Activated CD4-positive, CD25-positive, alpha-beta regulatory T cell (primary cell): ENCODE results near the gene RXRA.

Experiments used
- DNase-seq, 4 experiments: peaks; one replicate each; lab custom pipeline; 2025; lab: John Stamatoyannopoulos, UW

RXRA gene

DNA sequence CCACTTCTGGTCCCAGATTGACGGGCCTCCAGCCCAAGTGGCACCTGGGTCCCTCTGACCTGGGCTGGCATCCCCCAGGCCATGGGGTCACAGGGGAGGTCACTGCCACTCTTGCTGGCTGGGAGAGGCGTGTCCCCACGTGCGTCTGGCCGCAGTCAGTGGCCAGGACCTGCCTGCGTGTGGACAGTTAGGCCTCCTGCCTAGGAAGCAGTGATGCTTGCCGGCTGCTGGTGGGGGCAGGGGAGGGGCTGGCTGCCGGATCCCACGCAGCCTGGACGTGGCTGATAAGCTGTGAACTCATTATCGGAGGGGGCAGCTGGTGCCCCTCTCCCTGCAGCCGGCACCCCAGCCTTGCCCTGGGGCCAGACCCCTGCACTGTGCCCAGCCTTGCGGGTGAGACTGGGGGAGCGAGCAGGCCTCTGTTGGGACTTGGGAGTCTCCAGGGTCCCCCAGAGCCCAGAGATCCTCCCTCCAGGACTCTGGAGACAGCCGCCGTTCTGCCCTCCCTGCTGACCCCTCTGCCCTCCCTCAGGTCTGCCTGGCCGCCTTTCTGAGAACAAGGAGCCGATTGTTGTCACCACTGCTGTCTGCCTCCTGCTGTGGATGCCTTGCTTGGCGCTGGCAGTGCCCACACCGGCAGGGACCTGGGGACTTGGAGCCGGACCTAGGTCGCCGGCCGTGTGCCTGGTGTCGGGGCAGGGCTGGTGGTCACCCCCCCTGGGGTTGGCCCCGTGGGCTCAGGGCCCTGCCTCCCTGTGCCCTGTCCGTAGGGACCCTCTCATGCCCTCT is 12.3 kb downstream of the RXRA start:
- DNase-seq: no peak

DNA sequence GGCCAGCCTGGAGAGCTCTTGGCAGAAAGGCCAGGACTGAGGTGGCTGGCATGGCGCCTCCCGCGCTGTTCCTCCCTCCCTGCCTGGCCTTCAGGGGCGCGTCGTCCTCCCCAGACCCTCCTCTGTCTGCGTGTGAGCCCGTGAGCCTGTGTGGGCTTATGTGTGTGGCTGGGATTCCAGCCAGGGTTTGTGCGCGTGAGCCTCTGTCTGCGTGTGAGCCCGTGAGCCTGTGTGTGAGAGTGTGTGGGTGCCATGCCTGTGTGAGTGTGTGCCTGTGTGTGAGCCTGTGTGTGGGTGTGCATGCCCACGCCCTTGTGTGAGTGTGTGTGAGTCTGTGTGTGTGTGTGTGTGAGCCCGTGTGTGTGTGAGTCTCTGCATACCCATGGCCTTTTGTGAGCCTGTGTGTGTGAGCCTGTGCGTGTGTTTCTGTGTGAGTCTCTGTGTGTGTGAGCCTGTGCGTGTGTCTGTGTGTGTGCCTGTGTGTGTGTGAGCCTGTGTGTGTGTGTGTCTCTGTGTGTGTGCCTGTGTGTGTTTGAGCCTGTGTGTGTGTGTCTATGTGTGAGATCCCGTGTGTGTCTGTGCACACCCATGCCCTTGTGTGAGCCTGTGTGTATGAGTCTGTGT is 13.0 kb downstream of the RXRA start:
- DNase-seq: no peak

GRCh38 chr9:134340475-134341160 is 14.4 kb downstream of the RXRA start:
- DNase-seq: no peak

- DNase-seq: no peak
Measured at GRCh38 chr9:134341306-134341705, 15.1 kb downstream of the RXRA start.

DNA sequence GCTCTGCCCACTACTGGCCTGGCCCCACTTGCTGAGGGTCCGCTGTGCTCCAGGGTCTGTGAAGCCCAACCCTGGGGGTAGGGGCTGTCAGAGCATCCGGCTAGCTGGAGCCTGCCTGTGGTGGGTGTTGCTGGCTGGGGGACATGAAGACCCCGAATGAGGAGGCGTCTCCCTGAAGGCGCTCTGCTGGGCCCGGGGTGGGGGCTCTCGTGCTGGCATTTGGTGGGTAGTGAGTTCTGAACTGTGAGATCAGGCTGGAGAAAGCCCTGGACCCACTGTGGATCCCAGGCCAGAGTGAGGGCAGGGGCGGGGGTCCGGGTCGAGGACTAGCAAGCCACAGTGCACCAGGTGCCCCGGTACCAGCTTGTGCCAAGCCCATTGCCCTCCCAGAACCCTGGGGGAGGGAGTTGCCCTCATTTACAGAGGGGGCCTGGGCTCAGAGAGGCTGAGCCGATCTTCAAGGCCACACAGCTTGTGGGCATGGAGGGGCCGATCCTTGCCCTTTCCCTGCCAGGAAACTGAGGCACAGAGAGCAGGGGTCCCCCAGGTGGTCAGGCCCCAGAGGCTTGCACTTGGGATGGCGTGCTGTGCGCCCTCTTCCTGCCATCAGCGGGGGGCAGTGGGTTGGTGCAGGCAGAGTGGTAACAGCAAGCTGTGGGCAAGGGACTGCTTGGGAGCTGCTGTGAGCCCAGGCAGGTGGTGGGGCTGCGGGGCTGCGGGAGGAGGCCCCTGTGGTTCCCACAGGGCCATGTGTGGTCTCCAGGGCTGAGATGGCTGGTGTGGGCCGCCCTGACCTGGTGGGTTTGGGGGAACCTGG is 15.9 kb downstream of the RXRA start:
- no peak for DNase-seq

- no peak for DNase-seq
Measured at GRCh38 chr9:134342746-134343115, 16.5 kb downstream of the RXRA start.

- no peak for DNase-seq
Measured at GRCh38 chr9:134343637-134344036, 17.4 kb downstream of the RXRA start.

GRCh38 chr9:134344068-134344799 is 18.0 kb downstream of the RXRA start:
- DNase-seq: no peak

GRCh38 chr9:134344800-134345310 is 18.6 kb downstream of the RXRA start:
- DNase-seq: no peak

- DNase-seq: no peak
Measured at GRCh38 chr9:134345737-134346136, 19.5 kb downstream of the RXRA start.

GRCh38 chr9:134346151-134346550 is 19.9 kb downstream of the RXRA start:
- DNase-seq: no peak

DNA sequence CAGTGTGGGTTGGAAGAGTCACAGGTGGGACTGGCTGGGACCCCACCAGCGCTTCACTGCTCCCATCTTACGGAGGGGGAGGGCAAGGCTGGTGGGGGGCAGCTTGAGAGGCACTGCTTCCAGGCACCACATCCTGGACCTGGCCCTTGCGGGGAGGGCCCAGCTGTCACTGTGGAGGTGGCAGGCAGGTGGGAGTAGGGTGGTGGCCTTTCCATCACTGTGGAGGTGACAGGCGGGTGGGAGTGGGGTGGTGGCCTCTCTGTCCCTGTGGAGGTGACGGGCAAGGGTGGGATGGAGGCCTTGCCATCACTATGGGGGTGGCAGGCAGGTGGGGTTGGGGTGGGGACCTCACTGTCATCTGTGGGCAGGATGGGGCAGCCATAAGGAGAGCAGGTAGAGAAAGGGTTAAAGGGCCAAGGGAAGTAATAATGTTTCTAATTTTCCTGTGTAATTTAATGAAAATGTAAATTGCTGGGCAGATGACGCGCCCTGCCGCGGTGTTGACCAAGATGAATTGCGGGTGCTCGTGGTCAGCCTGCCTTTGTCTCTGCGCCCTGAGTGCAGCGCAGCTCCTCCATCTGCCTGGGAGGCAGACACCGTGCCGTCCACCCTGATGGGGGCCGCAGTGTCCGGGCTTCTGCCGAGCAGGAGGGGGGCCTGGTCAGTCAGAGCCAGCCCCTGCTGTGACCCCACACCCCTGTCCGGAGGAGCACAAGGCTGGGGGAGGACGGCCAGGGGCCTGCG is 20.8 kb downstream of the RXRA start:
- DNase-seq: no peak

- no peak for DNase-seq
Measured at GRCh38 chr9:134347996-134348395, 21.7 kb downstream of the RXRA start.

GRCh38 chr9:134348404-134349155 is 22.3 kb downstream of the RXRA start:
- no peak for DNase-seq

- no peak for DNase-seq
Measured at GRCh38 chr9:134349936-134350335, 23.7 kb downstream of the RXRA start.

DNA sequence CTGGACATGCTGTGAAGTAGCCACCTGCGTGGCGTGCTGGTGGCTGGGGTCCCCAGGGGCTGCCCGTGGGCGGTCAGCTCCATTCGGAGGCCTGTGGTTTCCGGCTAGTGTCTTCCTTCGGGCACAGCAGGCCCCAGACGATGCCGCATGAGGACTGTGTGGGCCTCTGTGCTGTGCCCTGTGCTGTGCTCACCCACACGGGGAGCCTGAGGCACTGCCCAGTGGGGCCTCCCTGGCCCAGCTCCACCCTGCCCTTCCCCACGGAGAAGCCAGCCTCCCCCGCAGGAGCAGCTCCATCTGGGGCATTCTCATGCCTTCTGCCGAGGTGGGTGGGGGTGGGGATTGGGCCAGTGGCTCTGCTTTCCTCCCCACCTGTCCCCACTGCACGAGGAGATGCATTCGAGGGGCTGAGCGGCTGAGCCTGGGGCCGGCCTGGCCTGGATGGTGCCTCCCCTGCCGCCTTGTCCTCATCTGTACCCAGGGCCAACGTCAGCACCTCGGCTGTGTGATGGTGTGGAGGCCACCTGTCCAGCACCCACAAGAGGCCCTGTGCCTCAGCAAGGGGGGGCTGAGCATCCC is 24.2 kb downstream of the RXRA start:
- DNase-seq: no peak

DNA sequence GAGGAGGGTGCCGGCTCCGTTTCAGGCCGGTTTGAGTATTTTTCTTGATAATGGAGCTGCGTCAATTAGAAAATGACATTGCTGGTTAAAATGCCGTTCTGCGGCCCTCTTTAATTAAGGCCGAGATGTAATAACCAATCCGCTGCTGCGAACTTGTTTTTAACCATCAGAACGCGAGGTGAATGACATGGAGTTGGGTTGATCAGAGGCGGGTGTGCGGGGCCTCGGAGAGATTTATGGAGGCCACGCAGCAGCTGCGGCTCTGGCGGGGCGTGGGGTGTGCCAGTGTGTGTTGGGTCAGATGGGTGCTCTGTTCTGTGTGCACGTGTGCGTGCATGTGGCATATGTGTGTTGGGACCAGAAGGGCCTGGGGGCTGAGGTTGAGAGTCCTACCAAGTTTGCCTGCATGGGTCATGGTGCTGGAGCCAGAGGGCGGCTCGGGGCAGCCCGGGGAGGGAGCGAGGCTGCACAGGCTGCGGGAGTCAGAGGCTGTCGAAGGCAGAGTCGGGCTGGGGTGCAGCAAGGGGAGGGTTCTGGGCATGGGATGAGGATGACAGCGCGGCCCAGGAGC is 25.4 kb downstream of the RXRA start:
- no peak for DNase-seq

GRCh38 chr9:134352247-134352933 is 26.1 kb downstream of the RXRA start:
- no peak for DNase-seq

DNA sequence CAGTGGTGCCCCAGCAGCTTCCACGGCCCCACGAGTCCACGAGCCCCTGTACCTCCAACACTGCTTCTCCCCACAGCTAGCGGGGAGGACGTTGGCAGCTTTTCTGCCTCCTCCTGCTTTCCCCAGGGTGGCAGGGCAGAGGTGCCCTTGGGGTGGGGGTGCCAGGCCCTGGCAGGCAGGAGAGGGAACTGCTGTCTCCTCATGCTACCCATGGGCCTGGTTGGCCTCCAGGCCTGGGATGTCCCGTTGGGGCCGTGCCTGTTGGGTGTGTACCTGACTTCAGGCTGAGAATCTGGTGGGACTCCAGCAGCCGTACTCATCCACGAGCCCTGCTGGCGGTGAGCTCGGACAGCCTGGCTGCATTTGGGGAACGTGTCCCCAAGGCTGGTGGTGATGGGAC is 27.3 kb downstream of the RXRA start:
- no peak for DNase-seq
